HepG2 (cell line): ENCODE measurements around the gene SYPL2. TPM values are rescaled to one million over a fixed set of nuclear protein-coding genes. Genes with fewer than 3 reads are reported as not detected.

Experiments used
- ATAC-seq: fragments of 200-7000 bp; cut with Tn5 transposase; 3 replicates; pipeline ENCODE4 v1.9.1; 2020; ENCODE audit warnings: mild to moderate bottlenecking, moderate library complexity
- BruUV-seq: library from RNA; stranded (reverse); fragments of 400-500 nt; replicated peaks from 2 replicates; lab custom pipeline; 2021; lab: Mats Ljungman, UMichigan
- CTCF ChIA-PET: fragments of 300-600 bp; formaldehyde crosslinking; extraction: SDS; loops from one replicate; lab custom pipeline; 2021; ENCODE audit warnings: low total read pairs, inconsistent platforms, low intra/inter-chr PET ratio; lab: Yijun Ruan, JAX
- POLR2A ChIA-PET: fragments of 350-600 bp; sonication (Branson Sonifier 250); formaldehyde crosslinking; loops from one replicate; lab custom pipeline; 2020; ENCODE audit warnings: antibody characterized with exemption, inconsistent platforms; lab: Yijun Ruan, JAX
- DNase-seq: peaks from one replicate; pipeline ENCODE4 v3.0.0-alpha.2; 2015; ENCODE audit warnings: low spot score
- FAIRE-seq: peaks from 3 replicates; lab custom pipeline; 2011; peaks lifted over from hg19 to GRCh38; lab: Jason Lieb, UNC
- H2AFZ ChIP-seq: one replicate; pipeline ENCODE4 v1.6.1; 2011; ENCODE audit warnings: low read length, inconsistent platforms
- H3K27ac ChIP-seq: fragments of 300-600 bp; 3 replicates; pipeline ENCODE4 v1.8.0; 2011; ENCODE audit warnings: mixed run types, mild to moderate bottlenecking, mixed read lengths, low read length, inconsistent platforms; ENCODE audit not compliant: insufficient read depth; ENCODE audit errors: extremely low read length
- H3K27me3 ChIP-seq, 2 experiments: fragments of 200-600 bp in 1 of 2; 2 replicates in 1 of 2; 3 replicates in 1 of 2; pipeline versions ENCODE4 v1.6.0 to v1.8.0; 2011; ENCODE audit warnings: low read length in 2 of 2, mild to moderate bottlenecking in 2 of 2, moderate library complexity in 2 of 2, inconsistent platforms in 1 of 2; ENCODE audit not compliant: insufficient read depth in 2 of 2, control insufficient read depth in 1 of 2
- H3K36me3 ChIP-seq, 2 experiments: fragments of 200-600 bp in 1 of 2; replicated peaks in 1 of 2; 2 replicates in 1 of 2; 3 replicates in 1 of 2; pipeline versions ENCODE4 v1.5.1 to v1.8.0; 2011; ENCODE audit warnings: low read length in 2 of 2, inconsistent platforms in 1 of 2; ENCODE audit not compliant: insufficient read depth in 2 of 2, control insufficient read depth in 1 of 2
- H3K4me1 ChIP-seq: 2 replicates; pipeline ENCODE4 v1.5.1; 2012; ENCODE audit warnings: low read length, inconsistent platforms; ENCODE audit not compliant: insufficient read depth
- H3K4me2 ChIP-seq: 2 replicates; pipeline ENCODE4 v1.6.0; 2011; ENCODE audit warnings: low read depth, low read length, inconsistent platforms
- H3K4me3 ChIP-seq, 3 experiments: fragments of 200-600 bp in 1 of 3; sonication (generic), shearing (Covaris generic) in 1 of 3; replicated peaks in 1 of 3; 2 replicates each; pipeline ENCODE4 v1.5.1; 2011 to 2016; ENCODE audit warnings: low read length in 3 of 3, inconsistent platforms in 2 of 3, low read depth in 2 of 3, mild to moderate bottlenecking in 2 of 3, control low read depth in 1 of 3, mixed read lengths in 1 of 3; ENCODE audit not compliant: insufficient read depth in 1 of 3
- H3K79me2 ChIP-seq: one replicate; pipeline ENCODE4 v1.6.1; 2011; ENCODE audit warnings: low read length, inconsistent platforms; ENCODE audit not compliant: insufficient read depth
- H3K9ac ChIP-seq: 2 replicates; pipeline ENCODE4 v1.6.0; 2011; ENCODE audit warnings: mild to moderate bottlenecking, low read depth, low read length, inconsistent platforms; ENCODE audit not compliant: insufficient read depth
- H3K9me3 ChIP-seq: 2 replicates; pipeline ENCODE4 v1.5.1; 2012; ENCODE audit warnings: mild to moderate bottlenecking, low read length
- H4K20me1 ChIP-seq: 2 replicates; pipeline ENCODE4 v1.6.0; 2011; ENCODE audit warnings: inconsistent platforms, mild to moderate bottlenecking, low read length, moderate library complexity; ENCODE audit not compliant: insufficient read depth
- FOXK1 ChIP-seq: sonication (generic); formaldehyde crosslinking; IDR thresholded peaks from 2 replicates; pipeline ENCODE4 v1.4.0; 2020; ENCODE audit warnings: low read depth, missing genetic modification reagents, borderline replicate concordance
- JUND ChIP-seq: sonication (generic); formaldehyde crosslinking; IDR thresholded peaks from 2 replicates; pipeline ENCODE4 v1.8.0; 2022; ENCODE audit warnings: mild to moderate bottlenecking, missing genetic modification reagents
- NR1H2 ChIP-seq: sonication (generic); formaldehyde crosslinking; IDR thresholded peaks from 2 replicates; pipeline ENCODE4 v1.8.1; 2022; ENCODE audit warnings: low read depth, missing genetic modification reagents, borderline replicate concordance
- TFDP1 ChIP-seq: IDR thresholded peaks from 2 replicates; pipeline ENCODE4 v1.6.1; 2016; ENCODE audit warnings: missing compliant biosample characterization, missing genetic modification reagents, borderline replicate concordance
- TFE3 ChIP-seq: IDR thresholded peaks from 2 replicates; pipeline ENCODE4 v1.6.1; 2016
- YEATS4 ChIP-seq: sonication (generic); formaldehyde crosslinking; IDR thresholded peaks from 2 replicates; pipeline ENCODE4 v1.4.0; 2020; ENCODE audit warnings: missing genetic modification reagents, borderline replicate concordance
- ZFP37 ChIP-seq: sonication (generic); formaldehyde crosslinking; IDR thresholded peaks from 2 replicates; pipeline ENCODE4 v1.4.0; 2020; ENCODE audit warnings: missing genetic modification reagents, borderline replicate concordance
- ZNF337 ChIP-seq: sonication (generic); formaldehyde crosslinking; IDR thresholded peaks from 2 replicates; pipeline ENCODE4 v1.5.1; 2020; ENCODE audit warnings: missing genetic modification reagents, low read depth, mild to moderate bottlenecking, borderline replicate concordance
- WGBS: methylation state at CpG from one replicate; pipeline ENCODE4 v1.1.6; 2017; ENCODE audit warnings: low lambda C conversion rate; 5-methylcytosine and 5-hydroxymethylcytosine counted together
- in situ Hi-C: cut with HindIII; loops from 2 replicates; pipeline ENCODE4 v1.10.0; 2017; ENCODE audit warnings: low pct_unique_long_range_greater_than_20kb; ENCODE audit not compliant: extremely low pct_ligation_motif_present
- intact Hi-C: fragments of 100-400 bp; cut with micrococcal nuclease; formaldehyde crosslinking; loops from one replicate; pipeline ENCODE4 v1.10.0; 2022; ENCODE audit not compliant: unreplicated experiment
- polyA plus RNA-seq, 8 experiments: library from polyadenylated mRNA; depleted of rRNA in 3 of 8; stranded (reverse) in 7 of 8; unstranded in 1 of 8; fragments of >200 nt; fragmentation: Illumina TruSeq in 4 of 8; extraction: Trizol in 4 of 8; gene quantifications; 2 replicates each; pipeline versions ENCODE4 v1.2.1 to v1.2.3, GENCODE V29; 2011 to 2016; ENCODE audit warnings: low read depth in 4 of 8, missing spikeins in 1 of 8, mixed read lengths in 1 of 8; ENCODE audit not compliant: insufficient read depth in 1 of 8
- total RNA-seq, 5 experiments: library from RNA; depleted of rRNA; stranded (reverse); fragments of >200 nt; fragmentation: Illumina TruSeq; extraction: Trizol; gene quantifications; 2 replicates each; pipeline ENCODE4 v1.2.3, GENCODE V29; 2016; ENCODE audit warnings: low read depth in 1 of 5

The SYPL2 gene
- total and polyA plus RNA-seq, 2 of the 13 experiments (the other 11 are each of a cell fraction or from before 2014, with no cell fraction given) = 0.17 to 0.24 TPM

DNA sequence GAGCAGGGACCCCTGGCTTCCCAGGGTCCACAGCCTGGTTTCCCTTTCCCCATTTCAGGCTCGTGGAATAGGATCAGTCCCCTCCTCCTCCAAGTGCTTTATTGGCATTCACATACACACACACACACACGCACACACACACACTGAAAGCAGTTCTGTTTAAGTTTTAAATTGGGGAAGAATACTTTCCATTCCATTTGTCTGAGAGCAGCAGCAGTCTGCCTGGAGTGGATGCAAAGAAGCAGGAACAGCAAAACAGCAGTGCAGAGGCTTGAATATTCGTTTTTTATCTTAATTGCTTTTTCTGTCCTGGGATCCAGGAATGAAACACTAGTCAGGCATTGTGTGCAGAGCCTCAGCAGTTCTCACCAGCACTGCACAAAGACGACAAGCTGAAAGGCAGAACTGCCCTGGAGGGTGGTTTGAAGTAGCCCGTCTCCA, 34.6 kb downstream of the SYPL2 start:
- Histone ChIP-seq H3K27me3 (no peaks in the 10 kb centered on the region), H3K4me1 (no peaks in the 10 kb centered on the region)
- TF ChIP-seq NR1H2 (CRISPR knock-in tag) (no peak), YEATS4 (no peak)
- TF ChIP-seq, all 625 proteins: peak for 0
- FAIRE-seq (no peak), ATAC-seq (no peak), DNase-seq (no peak)
- Histone ChIP-seq H3K27ac (no peak overlapping the region), H3K9ac (no peak overlapping the region), H3K4me3 (no peak overlapping the region), H3K79me2 (no peaks in the 10 kb centered on the region), H3K36me3 (peaks cover 1 to 3% of the 10 kb centered on the region in 2 experiments; a peak in 2 of 5 replicates), H3K4me2 (no peak overlapping the region), H2AFZ (no peak overlapping the region), H3K9me3 (no peaks in the 10 kb centered on the region), H4K20me1 (no peaks in the 10 kb centered on the region)
- no TSS peak for BruUV-seq
- in situ Hi-C loops (no loop called here), intact Hi-C loops (no loop called here)
- 66% methylated on average over 4 of the region's 5 CpGs for WGBS
- POLR2A ChIA-PET = no interaction called here
- CTCF ChIA-PET = interaction anchor here (5.1 kb wide), 1 partner anchor 32 kb away, joined by 81 read pairs; no protein-coding TSS in a partner anchor

DNA sequence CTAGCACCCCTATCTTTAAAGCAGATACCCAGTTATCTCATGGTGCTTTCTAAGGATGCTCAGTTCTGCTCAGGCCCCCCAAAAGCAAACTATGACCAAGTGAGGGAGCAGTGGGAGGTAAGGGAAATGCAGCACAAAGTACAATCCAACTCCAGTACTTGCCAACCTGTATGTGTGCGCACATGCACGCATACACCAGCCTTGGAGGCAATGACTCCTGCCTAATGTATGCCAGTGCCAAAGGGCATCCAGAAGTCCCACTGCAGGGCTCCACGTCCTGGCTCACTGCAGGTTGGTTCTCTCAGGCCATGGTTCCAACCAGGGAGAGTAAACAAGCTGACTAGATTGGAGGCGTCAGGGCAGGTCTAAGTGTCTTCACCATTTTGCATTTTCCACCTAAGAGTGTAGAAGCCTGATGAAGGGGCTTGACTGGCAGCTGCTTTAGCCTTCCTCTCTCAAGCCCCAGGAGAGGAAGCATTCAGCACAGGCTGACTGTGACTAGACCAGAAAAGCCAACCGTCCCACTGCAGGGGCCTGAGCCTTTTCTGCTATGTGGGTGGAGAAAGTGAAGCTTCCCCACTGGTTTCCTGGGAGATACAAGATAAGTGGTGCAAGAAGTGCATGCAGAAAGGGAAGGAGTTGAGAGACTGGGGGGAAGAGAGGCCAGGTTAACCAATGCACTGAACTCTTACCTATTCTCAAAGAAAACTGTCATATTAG, 35.5 kb downstream of the SYPL2 start:
- ATAC-seq = no peak
- FAIRE-seq = no peak
- CTCF ChIA-PET = interaction anchor here (0.7 kb wide), 1 partner anchor 30 kb away, joined by 4 read pairs; no protein-coding TSS in a partner anchor

More for the DNA sequence above, 35.5 kb downstream of the SYPL2 start:
- 88% methylated on average over 2 of the region's 5 CpGs for WGBS
- no peak overlapping the region for H3K4me2 ChIP-seq
- no peaks in the 10 kb centered on the region for H3K9me3 ChIP-seq
- intact Hi-C loops = no loop called here
- in situ Hi-C loops = no loop called here
- POLR2A ChIA-PET = no interaction called here
- H3K27me3 ChIP-seq = no peaks in the 10 kb centered on the region
- H3K9ac ChIP-seq = no peak overlapping the region
- H3K4me3 ChIP-seq = no peak overlapping the region
- no peaks in the 10 kb centered on the region for H4K20me1 ChIP-seq
- H3K4me1 ChIP-seq = no peaks in the 10 kb centered on the region
- no peak overlapping the region for H3K27ac ChIP-seq
- no peak overlapping the region for H2AFZ ChIP-seq
- TF ChIP-seq ZNF337 (CRISPR knock-in tag) = no peak
- TF ChIP-seq ZFP37 (CRISPR knock-in tag) = no peak
- TF ChIP-seq FOXK1 = no peak
- TF ChIP-seq JUND (CRISPR knock-in tag) = no peak
- TF ChIP-seq TFE3 (CRISPR knock-in tag) = no peak
- no peak for TF ChIP-seq TFDP1 (CRISPR knock-in tag)
- DNase-seq = no peak
- no peaks in the 10 kb centered on the region for H3K79me2 ChIP-seq
- BruUV-seq = no TSS peak
- no peaks in the 10 kb centered on the region; a peak in 1 of 5 replicates for H3K36me3 ChIP-seq
